Transverse colon (tissue), 3 donors: ENCODE measurements around the gene PRSS38.

Source experiments
- POLR2A ChIP-seq: fragments of 450-650 bp; IDR thresholded peaks from one replicate; pipeline ENCODE4 v1.6.1; 2016; ENCODE audit warnings: antibody characterized with exemption, mild to moderate bottlenecking, moderate library complexity
- TF ChIP-seq, protein P1 (sequence below), 5 experiments: fragments of 200-600 bp in 3 of 5; fragments of 450-650 bp in 2 of 5; sonication (generic) in 3 of 5; IDR thresholded peaks; 1 replicate in 2 of 5; 2 replicates in 3 of 5; pipeline ENCODE4 v1.5.1; 2016 to 2017; ENCODE audit warnings: antibody characterized with exemption in 5 of 5, inconsistent platforms in 3 of 5, mild to moderate bottlenecking in 2 of 5, moderate library complexity in 1 of 5

- TF ChIP-seq, protein P1, sequence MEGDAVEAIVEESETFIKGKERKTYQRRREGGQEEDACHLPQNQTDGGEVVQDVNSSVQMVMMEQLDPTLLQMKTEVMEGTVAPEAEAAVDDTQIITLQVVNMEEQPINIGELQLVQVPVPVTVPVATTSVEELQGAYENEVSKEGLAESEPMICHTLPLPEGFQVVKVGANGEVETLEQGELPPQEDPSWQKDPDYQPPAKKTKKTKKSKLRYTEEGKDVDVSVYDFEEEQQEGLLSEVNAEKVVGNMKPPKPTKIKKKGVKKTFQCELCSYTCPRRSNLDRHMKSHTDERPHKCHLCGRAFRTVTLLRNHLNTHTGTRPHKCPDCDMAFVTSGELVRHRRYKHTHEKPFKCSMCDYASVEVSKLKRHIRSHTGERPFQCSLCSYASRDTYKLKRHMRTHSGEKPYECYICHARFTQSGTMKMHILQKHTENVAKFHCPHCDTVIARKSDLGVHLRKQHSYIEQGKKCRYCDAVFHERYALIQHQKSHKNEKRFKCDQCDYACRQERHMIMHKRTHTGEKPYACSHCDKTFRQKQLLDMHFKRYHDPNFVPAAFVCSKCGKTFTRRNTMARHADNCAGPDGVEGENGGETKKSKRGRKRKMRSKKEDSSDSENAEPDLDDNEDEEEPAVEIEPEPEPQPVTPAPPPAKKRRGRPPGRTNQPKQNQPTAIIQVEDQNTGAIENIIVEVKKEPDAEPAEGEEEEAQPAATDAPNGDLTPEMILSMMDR (IDR thresholded peaks at IDR 0.05) = no peak
- no peak for TF ChIP-seq POLR2A
These were observed 35.1 kb upstream of the PRSS38 start for GRCh38 chr1:227780101-227781044.
